ENCODE measurements around the gene ANKRD18A.

ANKRD18A gene

GRCh38 chr9:38620483-38621433 lies at the start of gene ANKRD18A:
Gene ANKRD18A (minus strand): TSS chr9:38620596. CDS start chr9:38620285, 311 bp downstream.
- peak; percentile 57 for DNase-seq

GRCh38 chr9:38668791-38669466 lies 48.5 kb upstream of the ANKRD18A start:
- no peak for DNase-seq

- DNase-seq, result no peak
These were observed 42.6 kb upstream of the ANKRD18A start for GRCh38 chr9:38662763-38663593.

GRCh38 chr9:38659538-38659937 lies 39.1 kb upstream of the ANKRD18A start:
- no peak for DNase-seq

- no peak for DNase-seq
These were observed 36.5 kb upstream of the ANKRD18A start for GRCh38 chr9:38656896-38657295.

- DNase-seq, result no peak
These were observed 32.1 kb upstream of the ANKRD18A start for GRCh38 chr9:38652486-38652885.

- no peak for DNase-seq
These were observed 31.6 kb upstream of the ANKRD18A start for GRCh38 chr9:38652044-38652443.

GRCh38 chr9:38651400-38652042 lies 31.1 kb upstream of the ANKRD18A start:
- no peak for DNase-seq

GRCh38 chr9:38650564-38650963 lies 30.2 kb upstream of the ANKRD18A start:
- DNase-seq, result no peak

- no peak for DNase-seq
These were observed 29.5 kb upstream of the ANKRD18A start for GRCh38 chr9:38649731-38650363.

GRCh38 chr9:38644601-38645000 lies 24.2 kb upstream of the ANKRD18A start:
- no peak for DNase-seq

- no peak for DNase-seq
These were observed 23.4 kb upstream of the ANKRD18A start for GRCh38 chr9:38643815-38644173.

GRCh38 chr9:38642951-38643814 lies 22.8 kb upstream of the ANKRD18A start:
- DNase-seq, result no peak

GRCh38 chr9:38641985-38642864 lies 21.8 kb upstream of the ANKRD18A start:
- DNase-seq, result no peak

- DNase-seq, result no peak
These were observed 20.7 kb upstream of the ANKRD18A start for GRCh38 chr9:38641142-38641541.

GRCh38 chr9:38639577-38639940 lies 19.2 kb upstream of the ANKRD18A start:
- DNase-seq, result no peak

- no peak for DNase-seq
These were observed 18.6 kb upstream of the ANKRD18A start for GRCh38 chr9:38638881-38639576.

GRCh38 chr9:38634315-38634714 lies 13.9 kb upstream of the ANKRD18A start:
- DNase-seq, result no peak

- DNase-seq, result no peak
These were observed 9.1 kb upstream of the ANKRD18A start for GRCh38 chr9:38629511-38629910.

- no peak for DNase-seq
These were observed 5.6 kb upstream of the ANKRD18A start for GRCh38 chr9:38626006-38626405.
